GM18951 (cell line): Measurements from ENCODE around the gene EIPR1.

Source experiments
- POLR2A ChIP-seq: IDR thresholded peaks from 4 replicates; pipeline ENCODE4 v1.6.1; 2011; ENCODE audit warnings: mild to moderate bottlenecking; ENCODE audit not compliant: insufficient read length, insufficient read depth; ENCODE audit errors: extremely low read depth
- in situ Hi-C: fragments of 300-500 bp; cut with MboI; formaldehyde crosslinking; loops from one replicate; pipeline ENCODE4 v1.12.0; 2022; ENCODE audit warnings: low sequenced_read_pairs, mixed read lengths, inconsistent platforms; ENCODE audit not compliant: unreplicated experiment

Gene EIPR1

DNA sequence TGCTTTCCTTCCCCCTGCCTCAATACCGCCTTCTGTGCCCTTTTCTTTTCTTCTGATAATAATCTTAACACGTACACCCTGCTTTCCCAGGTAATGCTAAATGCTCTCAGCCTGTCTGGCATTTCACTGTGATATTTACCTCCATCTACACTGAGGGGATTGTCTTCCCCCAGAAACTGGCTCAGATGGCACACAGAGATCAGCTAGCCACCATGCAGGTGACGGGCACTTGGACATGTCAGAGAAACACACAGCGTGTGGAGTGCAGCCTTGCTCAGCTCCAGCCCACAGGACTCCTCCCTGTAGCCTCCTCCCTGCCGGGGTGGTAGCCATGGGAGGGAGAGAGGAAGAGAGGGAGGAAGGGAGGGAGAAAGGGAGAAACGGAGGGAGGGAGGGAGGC is 131.2 kb downstream of the EIPR1 start:
- TF ChIP-seq POLR2A = no peak
- in situ Hi-C loops = no loop called here

- no peak for TF ChIP-seq POLR2A
- in situ Hi-C loops = no loop called here
Measured at GRCh38 chr2:3244486-3244885, 133.1 kb downstream of the EIPR1 start.

DNA sequence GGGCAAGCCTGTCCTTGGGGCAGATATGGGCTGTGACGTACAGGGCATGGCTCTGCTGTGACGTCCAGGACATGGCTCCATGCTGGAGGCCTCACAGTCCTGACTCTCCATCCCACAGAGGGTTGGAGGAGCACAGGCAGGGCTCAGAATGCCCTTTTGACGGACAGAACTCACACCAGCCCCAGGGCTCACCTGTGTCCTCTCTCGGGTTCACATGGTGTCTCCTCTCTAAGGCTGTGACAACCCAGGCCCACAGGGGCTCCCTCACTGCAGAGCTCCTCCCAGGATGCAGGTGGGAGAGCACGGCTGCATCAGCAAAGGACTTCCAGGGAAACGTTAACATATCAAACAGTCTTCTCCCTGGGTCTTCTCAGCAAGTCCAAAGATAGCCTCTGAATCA is 133.8 kb downstream of the EIPR1 start:
- in situ Hi-C loops = no loop called here
- no peak for TF ChIP-seq POLR2A

DNA sequence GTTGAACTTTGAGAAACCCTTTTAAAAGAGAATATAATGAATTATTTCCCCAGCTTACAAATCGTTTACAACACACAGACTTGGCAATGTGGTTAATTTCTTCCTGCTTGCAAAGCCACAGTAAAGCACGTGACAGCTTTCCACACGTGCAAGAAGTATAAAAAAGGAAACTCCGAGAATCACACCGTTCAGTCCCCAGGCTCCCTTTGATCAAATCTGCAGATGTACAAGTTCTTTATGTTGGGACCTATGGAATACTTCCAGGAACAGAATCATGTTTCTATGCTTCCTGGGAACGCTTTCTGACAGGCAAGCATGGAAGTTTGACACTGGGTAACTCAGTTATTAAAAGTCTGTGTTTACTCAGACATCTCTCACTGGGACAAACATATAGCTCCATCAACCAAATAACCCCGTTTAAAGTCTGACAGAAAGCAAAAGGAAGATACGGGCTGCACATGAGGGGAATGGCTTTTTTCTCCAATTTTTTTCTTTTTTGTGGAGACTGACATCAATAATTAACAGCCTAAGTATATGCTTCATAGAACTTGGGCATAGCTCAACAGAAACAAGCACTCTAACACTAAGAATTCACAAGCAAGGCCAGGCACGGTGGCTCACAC is 134.8 kb downstream of the EIPR1 start:
- in situ Hi-C loops = no loop called here
- no peak for TF ChIP-seq POLR2A

GRCh38 chr2:3241971-3242746 is 135.5 kb downstream of the EIPR1 start:
- in situ Hi-C loops = no loop called here
- TF ChIP-seq POLR2A = no peak

GRCh38 chr2:3238951-3239841 is 138.4 kb downstream of the EIPR1 start:
- in situ Hi-C loops = no loop called here
- no peak for TF ChIP-seq POLR2A

DNA sequence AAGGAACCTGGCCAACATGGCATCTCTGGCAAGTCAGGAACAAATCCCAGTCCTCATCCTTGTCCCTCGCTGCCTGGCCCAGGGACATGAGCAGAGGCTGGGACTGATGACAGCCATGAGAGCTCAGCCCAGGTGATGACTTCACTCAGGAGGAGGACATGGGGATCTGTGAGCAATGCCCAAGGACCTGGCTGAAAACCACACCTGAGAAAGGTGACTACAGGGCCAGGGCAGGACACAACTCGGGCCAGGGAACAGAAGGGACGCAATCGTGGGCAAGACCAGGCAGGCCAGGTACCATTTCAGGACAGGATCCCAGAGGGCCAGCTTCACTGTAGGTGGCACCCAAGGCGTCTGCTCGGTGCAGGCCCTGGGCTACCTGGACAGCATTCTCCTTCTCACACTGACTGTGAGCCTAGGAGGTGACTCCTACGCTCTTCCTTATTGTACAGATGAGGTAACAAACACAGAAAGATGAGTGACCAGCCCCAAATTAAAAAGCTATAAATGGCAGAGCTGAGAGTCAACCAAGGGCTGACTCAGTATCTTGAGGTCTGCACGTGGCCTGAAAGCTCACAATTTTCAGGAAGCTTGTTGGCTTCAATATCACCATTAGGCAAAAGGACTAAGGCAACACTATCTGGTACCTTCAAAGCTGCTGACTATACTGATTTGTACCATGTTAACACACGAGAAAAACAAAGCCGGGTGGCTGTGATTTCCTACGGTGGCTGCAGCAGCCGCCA is 141.1 kb downstream of the EIPR1 start:
- in situ Hi-C loops = no loop called here
- no peak for TF ChIP-seq POLR2A

GRCh38 chr2:3233877-3234276 is 143.7 kb downstream of the EIPR1 start:
- no peak for TF ChIP-seq POLR2A
- in situ Hi-C loops = no loop called here

DNA sequence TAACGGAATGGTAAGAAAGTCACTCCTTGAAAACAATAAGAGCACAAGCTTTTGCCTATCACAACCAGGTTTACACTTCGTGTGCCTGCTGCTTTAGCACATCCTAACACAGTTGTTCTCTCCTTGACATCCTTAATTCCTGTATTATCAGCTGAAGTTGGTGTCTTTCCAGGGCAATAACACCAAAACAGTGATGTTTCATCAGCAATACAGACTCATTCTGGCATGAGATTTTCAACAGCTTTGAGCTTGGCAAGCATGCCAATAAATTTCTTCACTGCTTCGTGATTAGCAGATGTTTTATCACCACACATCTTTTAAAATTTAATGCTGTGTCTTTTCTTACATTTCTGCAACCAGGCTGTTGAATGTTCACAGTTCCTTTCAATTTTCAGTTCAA is 148.4 kb downstream of the EIPR1 start:
- TF ChIP-seq POLR2A = no peak
- in situ Hi-C loops = no loop called here

- no peak for TF ChIP-seq POLR2A
- in situ Hi-C loops = no loop called here
Measured at GRCh38 chr2:3224681-3225080, 152.9 kb downstream of the EIPR1 start.

- TF ChIP-seq POLR2A = no peak
- in situ Hi-C loops = no loop called here
Measured at GRCh38 chr2:3223080-3223923, 154.3 kb downstream of the EIPR1 start.

DNA sequence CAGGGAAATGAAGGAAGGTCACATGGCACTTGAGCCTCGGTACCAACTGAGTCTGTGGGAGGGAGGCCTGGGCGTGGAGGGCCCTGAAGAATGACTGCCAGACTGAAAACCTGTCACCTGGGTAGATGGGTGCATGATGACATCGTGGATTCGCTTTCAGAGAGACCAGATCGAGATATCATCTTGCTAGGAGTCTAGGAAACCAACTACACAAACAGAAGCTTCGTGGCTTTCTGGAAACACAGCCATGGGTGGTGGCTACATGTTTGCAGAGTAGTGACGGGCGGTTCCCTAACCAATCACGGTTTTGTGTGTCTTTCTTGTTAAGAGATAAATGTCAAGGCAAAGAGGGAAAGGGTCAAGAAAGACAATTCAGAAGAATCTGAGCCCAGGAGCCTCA is 155.0 kb downstream of the EIPR1 start:
- in situ Hi-C loops = no loop called here
- no peak for TF ChIP-seq POLR2A
